DLD1 (cell line): ENCODE results near the gene STK32A.

Source experiments
- in situ Hi-C: cut with HindIII; loops from 2 replicates; pipeline ENCODE4 v1.10.0; 2017; ENCODE audit warnings: low sequenced_read_pairs

The STK32A gene

GRCh38 chr5:147384346-147385193, 149.7 kb downstream of the STK32A start:
- in situ Hi-C loops: no loop called here

GRCh38 chr5:147387109-147387508, 152.3 kb downstream of the STK32A start:
- in situ Hi-C loops: no loop called here

GRCh38 chr5:147388184-147389108, 153.6 kb downstream of the STK32A start:
- in situ Hi-C loops: no loop called here

GRCh38 chr5:147390654-147391225, 155.9 kb downstream of the STK32A start:
- in situ Hi-C loops: no loop called here

- in situ Hi-C loops: no loop called here
Measured at GRCh38 chr5:147391781-147392180, 157.0 kb downstream of the STK32A start.

- in situ Hi-C loops: no loop called here
Measured at GRCh38 chr5:147393874-147394672, 159.2 kb downstream of the STK32A start.

GRCh38 chr5:147396070-147396823, 161.4 kb downstream of the STK32A start:
- in situ Hi-C loops: no loop called here

GRCh38 chr5:147397616-147398015, 162.8 kb downstream of the STK32A start:
- in situ Hi-C loops: no loop called here

GRCh38 chr5:147398860-147399259, 164.0 kb downstream of the STK32A start:
- in situ Hi-C loops: no loop called here

- in situ Hi-C loops: no loop called here
Measured at GRCh38 chr5:147400126-147400809, 165.4 kb downstream of the STK32A start.

- in situ Hi-C loops: no loop called here
Measured at GRCh38 chr5:147400881-147401280, 166.1 kb downstream of the STK32A start.

GRCh38 chr5:147403651-147404640, 169.1 kb downstream of the STK32A start:
- in situ Hi-C loops: no loop called here

GRCh38 chr5:147404706-147405105, 169.9 kb downstream of the STK32A start:
- in situ Hi-C loops: no loop called here

GRCh38 chr5:147406636-147407035, 171.8 kb downstream of the STK32A start:
- in situ Hi-C loops: no loop called here

- in situ Hi-C loops: no loop called here
Measured at GRCh38 chr5:147407094-147407681, 172.4 kb downstream of the STK32A start.

GRCh38 chr5:147408980-147409379, 174.2 kb downstream of the STK32A start:
- in situ Hi-C loops: no loop called here

- in situ Hi-C loops: no loop called here
Measured at GRCh38 chr5:147410496-147411358, 175.9 kb downstream of the STK32A start.
